ENCODE measurements around the gene FGF19.

DNA sequence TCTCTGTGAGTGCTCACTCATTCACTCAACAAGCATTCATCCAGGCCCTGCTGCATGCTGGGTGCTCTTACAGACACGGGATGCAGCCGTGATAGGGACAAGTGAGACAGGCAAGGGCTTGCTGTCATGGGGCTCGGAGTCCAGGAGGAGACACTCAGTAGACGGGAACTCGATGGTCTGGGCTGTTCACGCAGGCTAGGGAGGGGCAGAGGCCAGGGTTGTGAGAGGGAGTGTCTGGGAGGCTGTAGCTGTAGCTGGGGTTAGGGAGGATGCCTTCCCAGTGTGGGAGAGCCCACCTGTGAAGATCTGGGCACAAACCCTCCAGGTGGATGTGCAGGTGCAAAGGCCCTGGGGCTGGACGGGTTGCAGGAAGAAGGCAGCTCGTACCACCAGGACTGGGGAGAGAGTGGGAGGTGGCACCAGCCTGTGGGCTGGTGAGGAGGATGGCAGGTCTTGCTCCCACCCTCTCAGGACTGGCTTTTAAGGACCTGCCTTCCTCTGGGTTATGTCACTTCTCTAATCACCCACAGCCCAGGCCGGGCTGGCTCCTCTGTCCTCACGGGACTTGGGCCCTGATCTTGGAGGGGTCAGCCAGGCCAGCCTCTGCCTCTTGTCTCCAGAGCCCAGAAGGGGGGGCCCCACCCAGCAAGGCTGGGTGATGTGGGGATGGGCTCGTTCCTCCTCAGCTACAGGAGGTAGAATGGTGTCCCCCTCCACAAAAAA, 47.2 kb upstream of the FGF19 start:
- TF ChIP-seq, protein P1, sequence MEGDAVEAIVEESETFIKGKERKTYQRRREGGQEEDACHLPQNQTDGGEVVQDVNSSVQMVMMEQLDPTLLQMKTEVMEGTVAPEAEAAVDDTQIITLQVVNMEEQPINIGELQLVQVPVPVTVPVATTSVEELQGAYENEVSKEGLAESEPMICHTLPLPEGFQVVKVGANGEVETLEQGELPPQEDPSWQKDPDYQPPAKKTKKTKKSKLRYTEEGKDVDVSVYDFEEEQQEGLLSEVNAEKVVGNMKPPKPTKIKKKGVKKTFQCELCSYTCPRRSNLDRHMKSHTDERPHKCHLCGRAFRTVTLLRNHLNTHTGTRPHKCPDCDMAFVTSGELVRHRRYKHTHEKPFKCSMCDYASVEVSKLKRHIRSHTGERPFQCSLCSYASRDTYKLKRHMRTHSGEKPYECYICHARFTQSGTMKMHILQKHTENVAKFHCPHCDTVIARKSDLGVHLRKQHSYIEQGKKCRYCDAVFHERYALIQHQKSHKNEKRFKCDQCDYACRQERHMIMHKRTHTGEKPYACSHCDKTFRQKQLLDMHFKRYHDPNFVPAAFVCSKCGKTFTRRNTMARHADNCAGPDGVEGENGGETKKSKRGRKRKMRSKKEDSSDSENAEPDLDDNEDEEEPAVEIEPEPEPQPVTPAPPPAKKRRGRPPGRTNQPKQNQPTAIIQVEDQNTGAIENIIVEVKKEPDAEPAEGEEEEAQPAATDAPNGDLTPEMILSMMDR (IDR thresholded peaks at IDR 0.05; ENCODE audit: low read depth, low read length, poor library complexity, severe bottlenecking), result no peak
- TF ChIP-seq EZH2phosphoT487 (IDR thresholded peaks at IDR 0.05; ENCODE audit: borderline replicate concordance, low read length), result no peak

Data from DOHH2 (cell line).